ENCODE measurements around the gene SHLD2.

- no peak for TF ChIP-seq CTCF (conservative IDR thresholded peaks at IDR 0.05; ENCODE audit: low read length)
- TF ChIP-seq EZH2phosphoT487 (IDR thresholded peaks at IDR 0.05; ENCODE audit: borderline replicate concordance, low read depth, low read length) = no peak
Observed at GRCh38 chr10:87085537-87085936, 9.5 kb upstream of the SHLD2 start.

Measured in OCI-LY7 (cell line).